SH-SY5Y (cell line): ENCODE data around the gene LHX4.

Experiments
- GATA2 ChIP-seq: IDR thresholded peaks from 2 replicates; pipeline ENCODE4 v1.6.1; 2011; ENCODE audit warnings: mild to moderate bottlenecking, low read depth, low read length
- GATA3 ChIP-seq: IDR thresholded peaks from 2 replicates; pipeline ENCODE4 v1.6.1; 2011; ENCODE audit warnings: low read depth, mild to moderate bottlenecking, low read length, moderate library complexity

The LHX4 gene

DNA sequence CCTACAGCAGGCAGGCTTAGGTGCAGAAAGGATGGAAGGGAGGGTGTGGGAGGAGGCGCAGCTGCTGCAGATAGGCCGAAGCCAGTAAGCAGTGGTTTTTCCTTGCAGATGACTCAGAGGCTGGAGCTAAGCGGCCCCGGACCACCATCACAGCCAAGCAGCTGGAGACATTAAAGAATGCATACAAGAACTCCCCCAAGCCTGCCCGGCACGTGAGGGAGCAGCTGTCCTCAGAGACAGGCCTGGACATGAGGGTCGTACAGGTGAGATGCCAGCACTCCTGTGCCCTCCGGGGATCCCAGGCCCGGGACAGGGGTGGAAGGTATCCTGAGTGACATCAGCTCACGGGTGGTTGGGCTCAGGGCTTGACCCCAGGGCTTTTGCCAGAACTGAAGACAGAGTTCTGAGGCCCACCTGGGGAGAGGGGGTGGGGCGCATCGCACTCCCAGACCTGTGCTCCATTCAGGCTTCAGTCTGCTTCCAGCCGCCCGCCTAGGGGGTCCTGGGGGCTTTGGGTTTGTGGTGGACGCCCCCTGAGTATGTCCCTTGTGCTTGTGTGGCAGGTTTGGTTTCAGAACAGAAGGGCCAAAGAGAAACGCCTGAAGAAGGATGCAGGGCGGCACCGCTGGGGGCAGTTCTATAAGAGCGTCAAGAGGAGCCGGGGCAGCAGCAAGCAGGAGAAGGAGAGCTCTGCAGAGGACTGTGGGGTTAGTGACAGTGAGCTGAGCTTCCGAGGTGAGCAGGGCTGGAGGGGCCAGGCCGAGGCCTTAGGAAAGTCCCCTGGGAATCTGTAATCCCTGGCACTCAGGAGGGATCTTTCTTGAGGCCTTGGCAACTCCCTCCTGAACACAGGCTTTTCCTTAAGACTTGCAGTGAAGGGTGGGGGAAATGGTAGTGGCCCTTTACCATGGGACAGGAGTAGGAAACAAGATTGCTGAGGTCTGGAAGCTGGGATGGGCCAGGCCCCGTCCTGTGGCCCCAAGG lies 41.5 kb downstream of the LHX4 start:
- TF ChIP-seq GATA3 = no peak
- TF ChIP-seq GATA2 = no peak

DNA sequence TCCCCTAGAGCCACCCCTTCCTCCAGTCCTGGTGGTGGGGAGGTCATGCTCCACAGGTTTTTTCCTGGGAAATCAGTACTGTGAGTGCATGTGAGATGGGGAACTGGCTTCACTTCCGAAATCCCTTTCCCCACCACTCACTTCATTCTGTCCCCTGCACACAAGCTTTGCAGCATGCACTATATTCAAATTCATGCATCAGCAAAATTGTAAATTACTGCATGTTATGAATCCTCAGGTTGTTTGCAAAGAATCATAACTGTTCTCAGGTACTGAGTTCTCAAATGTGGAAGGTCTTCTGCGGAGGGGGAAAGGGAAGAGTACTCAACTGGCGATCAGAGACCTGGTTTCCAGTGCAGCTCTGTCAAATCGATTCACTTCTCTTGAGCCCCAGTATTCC lies 42.3 kb downstream of the LHX4 start:
- no peak for TF ChIP-seq GATA3
- no peak for TF ChIP-seq GATA2

DNA sequence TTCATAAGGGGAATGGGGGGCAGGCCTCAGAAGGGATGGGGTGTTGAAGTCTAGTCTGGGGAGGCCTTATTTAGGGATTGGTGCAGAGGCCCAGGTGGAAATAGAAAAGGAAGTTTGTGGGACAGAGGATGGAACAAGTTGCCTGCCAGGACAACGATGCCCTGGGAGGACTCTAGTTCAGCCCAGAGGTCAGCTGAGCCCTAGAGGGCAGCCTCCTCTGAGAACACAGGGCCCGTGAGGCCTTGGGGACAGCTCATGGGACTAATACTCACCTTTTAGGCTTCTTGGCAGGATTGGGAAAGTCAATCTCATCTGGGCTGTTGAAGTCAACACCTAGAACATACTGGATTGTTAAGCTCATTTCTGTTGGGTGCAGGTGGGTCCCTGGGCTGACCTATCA lies 43.0 kb downstream of the LHX4 start:
- TF ChIP-seq GATA2 = no peak

DNA sequence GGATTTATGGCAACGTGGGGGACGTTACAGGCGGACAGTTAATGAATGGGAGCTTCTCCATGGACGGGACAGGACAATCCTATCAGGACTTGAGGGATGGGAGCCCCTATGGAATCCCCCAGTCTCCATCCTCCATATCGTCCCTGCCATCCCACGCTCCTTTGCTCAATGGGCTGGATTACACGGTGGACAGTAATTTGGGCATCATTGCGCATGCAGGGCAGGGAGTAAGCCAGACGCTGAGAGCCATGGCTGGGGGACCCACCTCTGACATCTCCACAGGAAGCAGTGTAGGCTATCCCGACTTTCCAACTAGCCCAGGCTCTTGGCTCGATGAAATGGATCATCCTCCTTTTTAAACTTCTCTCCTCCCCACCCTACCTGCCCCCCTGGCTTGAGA lies 44.2 kb downstream of the LHX4 start:
- TF ChIP-seq GATA3 (no peak), GATA2 (no peak)

DNA sequence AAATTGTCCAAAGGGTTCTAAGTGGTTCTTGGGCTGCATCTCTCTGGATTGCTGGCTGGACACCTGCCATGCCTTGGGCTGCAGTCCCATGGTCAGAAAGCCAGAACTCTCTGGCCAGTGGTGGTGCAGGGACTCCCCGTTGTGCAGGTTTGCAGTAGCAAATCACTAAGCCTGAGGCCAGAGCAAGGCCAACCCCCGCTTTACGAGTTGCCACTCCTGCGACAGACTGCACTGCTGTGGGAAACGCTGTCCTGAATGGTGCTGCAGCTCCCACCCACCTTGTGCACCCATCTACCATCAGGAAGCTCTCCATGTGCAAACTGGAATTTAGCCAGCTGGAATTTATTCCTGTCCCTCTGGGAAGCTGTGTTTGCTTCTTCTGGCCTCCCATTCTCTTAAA lies 45.7 kb downstream of the LHX4 start:
- no peak for TF ChIP-seq GATA2
- TF ChIP-seq GATA3 = no peak

DNA sequence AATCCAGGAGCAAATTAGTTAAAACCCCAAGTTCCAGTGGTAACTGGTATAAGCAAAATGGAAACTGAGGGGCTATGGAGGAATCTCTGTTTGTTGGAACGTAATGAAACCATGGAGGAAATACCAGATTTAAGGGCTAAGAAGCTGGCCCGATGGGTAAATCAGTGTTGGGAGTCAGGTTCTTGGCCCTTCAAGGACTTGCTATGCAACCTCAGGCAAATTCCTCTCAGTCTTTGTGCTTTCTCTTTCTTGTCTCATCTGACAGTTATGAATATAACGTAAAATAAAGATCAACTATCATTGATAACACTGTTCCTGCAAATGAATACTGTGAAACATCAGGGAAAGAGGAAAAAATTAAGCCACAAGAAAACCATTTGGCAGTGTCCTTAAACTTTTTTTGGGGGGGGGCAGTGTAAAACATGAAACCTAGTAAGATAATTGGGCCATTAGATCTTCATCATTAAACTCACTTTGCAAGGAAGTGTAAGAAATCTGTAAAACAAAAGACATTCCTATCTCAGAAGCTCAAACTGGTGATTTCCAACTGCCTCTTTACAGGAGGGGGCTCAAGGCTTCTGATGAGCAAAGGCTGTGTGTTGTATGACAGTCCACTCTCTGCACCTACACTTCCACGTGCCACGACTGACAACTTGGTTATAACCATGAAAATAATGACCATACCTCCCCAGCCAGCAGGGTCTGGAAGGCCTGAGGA lies 47.6 kb downstream of the LHX4 start:
- TF ChIP-seq GATA3 (no peak), GATA2 (no peak)

DNA sequence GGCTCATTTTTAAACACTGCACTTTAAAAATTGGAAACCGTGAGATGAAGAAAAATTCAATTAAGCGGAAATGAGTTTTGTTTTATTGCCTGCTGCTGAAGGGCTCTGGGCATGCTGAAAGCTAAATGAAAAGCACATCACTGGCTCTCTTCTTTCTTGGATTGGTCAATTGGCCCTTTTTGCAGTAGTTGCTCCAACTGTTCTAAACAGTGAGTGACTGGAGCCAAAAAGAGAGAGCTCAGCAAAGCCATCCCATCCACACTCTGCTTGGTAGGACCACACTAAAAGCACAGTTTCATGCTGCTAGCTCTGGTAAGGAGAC lies 48.1 kb downstream of the LHX4 start:
- no peak for TF ChIP-seq GATA3
- TF ChIP-seq GATA2 = no peak

DNA sequence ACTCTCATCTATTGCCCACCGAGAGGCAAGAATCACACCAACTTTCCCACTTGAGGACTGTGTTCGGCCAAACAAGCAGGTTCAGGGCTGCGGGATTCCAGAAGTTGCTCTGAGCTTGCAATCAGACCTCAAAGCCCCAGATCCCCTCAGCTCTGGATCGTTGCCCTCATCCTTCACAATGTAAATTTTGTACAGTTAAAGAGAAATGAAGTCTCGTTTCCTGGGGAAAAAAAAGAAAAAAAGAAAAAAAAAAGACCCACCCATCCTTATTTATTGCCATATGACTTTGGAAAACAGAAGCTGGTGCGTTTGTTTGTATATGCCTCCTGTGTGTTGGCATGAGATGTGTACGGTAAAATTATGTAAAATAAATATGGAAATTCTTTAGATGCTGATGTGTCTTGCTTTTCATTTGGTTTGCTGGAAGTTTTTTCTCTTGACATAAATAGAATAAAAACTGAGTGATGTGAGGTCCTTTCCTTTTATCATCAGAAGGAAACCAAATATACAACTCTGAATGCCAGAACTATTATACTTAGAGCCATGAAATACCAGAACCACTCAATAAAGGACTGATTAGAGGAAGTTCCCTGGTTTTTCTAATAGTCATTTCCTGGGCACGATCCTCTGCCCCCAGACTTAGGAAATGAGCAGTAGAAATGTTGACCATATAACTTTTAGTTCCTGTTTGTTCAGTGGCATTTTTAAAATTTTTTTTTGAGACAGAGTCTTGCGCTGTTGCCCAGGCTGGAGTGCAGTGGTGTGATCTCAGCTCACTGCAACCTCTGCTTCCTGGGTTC lies 48.7 kb downstream of the LHX4 start:
- TF ChIP-seq GATA3 (no peak), GATA2 (no peak)

DNA sequence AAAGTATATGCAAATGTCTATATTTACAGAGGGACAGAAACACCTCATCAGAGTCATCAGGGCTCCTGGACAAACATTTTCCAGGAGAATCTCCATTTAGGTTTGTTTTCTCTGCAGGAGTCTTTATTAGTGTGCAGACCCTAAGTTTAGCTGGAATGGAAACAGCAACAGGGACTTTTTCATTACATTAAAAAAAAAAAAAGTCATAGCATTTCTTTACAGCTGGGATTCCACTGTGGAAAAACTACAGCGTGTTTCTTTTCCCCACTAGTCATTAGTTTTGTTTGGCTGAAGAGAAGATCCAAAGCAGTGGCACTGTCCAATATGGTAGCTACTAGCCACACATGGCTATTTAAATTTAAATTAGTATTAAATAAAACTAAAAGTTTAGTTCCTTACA lies 49.6 kb downstream of the LHX4 start:
- no peak for TF ChIP-seq GATA3
- TF ChIP-seq GATA2 = no peak

DNA sequence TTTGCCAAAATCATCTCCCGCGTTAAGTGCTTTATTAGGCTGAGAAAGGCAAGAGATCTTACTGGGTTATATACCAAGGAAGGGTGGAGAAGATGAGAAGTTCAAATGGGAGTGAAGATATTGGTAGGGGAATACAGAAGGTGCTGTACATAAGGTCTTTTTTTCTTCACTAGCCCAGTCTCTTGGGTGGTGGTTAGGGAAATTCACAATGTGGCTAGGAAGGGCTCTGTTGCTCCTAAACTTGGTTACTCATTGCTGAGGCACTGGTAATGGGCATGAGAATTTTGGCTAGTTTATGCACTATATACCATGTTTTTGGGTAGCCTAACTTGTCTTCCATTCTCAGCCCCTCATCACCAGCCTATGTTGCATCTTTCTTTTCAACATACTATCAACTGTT lies 50.6 kb downstream of the LHX4 start:
- TF ChIP-seq GATA3 (no peak), GATA2 (no peak)

DNA sequence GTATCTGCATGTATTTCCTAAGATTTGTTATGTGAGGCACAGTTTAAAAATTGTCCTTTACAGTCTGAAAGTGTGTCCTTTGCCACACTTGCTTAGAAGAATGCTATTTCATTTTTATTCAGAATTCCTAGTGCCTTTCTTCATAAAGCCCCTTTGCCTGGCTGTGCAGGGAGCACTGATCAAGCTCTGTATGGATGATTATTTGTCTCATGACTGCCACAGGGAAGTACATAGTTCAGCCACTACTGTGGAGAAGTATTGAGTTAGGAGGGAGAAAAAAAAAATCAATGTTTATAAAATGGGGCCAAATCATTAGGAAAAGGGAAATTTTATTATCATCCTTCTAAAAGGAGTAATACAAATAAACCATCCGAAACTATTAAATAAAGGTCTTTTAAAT lies 51.4 kb downstream of the LHX4 start:
- TF ChIP-seq GATA2 (no peak), GATA3 (no peak)

DNA sequence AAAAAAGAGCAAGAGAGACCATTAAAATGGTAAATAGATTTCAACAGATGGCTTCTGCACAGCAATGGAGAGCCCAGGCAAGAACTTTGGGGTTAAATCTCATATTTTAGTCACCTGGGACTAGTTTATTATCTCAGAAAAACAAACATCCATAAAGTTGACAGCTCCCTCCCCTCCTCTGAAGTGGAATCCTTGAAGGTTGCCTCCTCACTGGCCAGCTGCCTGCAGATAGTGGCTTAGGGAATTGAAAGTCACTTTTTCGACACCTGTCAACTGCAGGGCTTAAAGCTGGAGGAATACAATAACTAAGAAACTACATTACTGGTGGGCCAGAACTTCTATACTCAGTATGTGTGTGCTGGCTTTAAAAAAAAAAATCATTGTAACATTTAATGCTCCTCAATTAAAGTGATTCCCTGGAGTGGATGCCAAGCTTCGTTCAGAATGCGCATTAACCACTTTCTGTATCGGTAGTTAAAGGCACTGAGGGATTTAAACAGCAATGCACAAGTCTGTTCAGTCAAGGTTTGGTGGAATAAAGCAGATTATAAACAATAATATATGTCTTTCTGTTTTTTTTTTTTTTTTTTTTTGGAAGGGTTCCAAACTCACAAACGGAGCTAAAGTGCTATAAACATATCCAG lies 52.5 kb downstream of the LHX4 start:
- no peak for TF ChIP-seq GATA2
- no peak for TF ChIP-seq GATA3

DNA sequence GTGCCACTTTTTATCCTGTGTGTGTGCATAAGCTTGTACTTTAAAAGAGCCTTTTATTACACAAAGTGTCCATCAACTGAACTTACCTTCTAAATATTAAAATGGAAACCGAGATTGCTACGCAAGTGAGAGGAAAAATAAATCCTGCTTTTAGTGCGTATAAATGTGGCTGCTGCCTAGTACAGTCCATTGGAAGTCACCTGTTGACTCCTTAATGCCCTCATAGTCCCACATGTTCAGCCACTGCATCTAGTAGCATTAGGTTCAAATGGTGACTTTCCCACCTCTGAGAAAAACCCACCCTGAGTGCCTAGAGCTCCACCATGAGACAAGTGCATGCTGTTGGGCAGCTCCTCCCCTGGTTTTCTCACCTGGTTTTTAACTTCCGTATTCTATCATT lies 53.0 kb downstream of the LHX4 start:
- TF ChIP-seq GATA3 = no peak
- no peak for TF ChIP-seq GATA2

DNA sequence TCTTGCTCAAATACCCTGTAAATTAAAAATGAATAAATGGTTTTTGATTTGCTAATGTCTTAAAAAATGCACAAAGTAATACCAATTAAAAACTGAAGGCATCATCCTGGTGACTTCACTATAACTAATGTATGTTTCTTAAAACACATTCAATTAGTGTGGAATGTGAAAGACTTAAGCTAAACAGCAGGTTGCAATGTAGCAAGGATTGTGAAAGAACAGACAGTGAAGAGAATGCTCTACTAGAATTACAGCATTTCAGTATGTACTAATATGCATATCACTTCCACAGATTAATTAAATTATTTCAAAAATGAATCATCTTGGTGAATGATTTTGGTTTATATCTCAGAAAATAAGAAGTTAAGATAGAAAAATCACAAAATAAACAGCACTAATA lies 56.4 kb downstream of the LHX4 start:
- TF ChIP-seq GATA3 (no peak), GATA2 (no peak)
